ENCODE data around the gene SPIRE1. TPM values are rescaled to one million over a fixed set of nuclear protein-coding genes. Genes with fewer than 3 reads are reported as not detected.

Gene SPIRE1
- total RNA-seq, 1 experiment from 2014 or later = 16.6 TPM

DNA sequence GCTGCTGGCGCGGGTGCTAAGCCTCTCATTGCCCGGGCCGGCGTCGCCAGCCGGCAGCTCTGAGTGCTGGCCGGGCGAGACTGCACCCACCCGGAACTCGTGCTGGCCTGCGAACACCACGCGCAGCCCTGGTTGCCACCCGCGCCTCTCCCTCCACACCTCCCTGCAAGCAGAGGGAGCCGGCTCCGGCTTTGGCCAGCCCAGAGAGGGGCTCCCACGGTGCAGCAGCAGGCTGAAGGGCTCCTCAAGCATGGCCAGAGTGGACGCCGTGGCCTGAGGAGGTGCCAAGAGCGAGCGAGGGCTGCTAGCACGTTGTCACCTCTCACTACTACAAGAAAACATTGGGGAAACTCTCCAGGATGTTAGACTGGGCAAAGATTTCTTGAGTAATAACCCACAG, 98.6 kb downstream of the SPIRE1 start:
- Histone ChIP-seq H2BK5ac (ENCODE audit: insufficient read length, low read length) (no peak overlapping the region), H4K8ac (replicated peaks; ENCODE audit: insufficient read length, low read depth, low read length) (no peak overlapping the region), H3K9ac (ENCODE audit: extremely low read depth, insufficient read length, low read length) (no peak overlapping the region), H2AK5ac (ENCODE audit: insufficient read length, low read length) (no peak overlapping the region), H2BK15ac (ENCODE audit: low read depth, low read length) (no peak overlapping the region), H3K9me3 (ENCODE audit: control insufficient read depth, low read depth, low read length) (peaks cover 11% of the 10 kb centered on the region), H3K27ac (ENCODE audit: insufficient read length, low read depth, low read length) (no peak overlapping the region), H3K18ac (ENCODE audit: insufficient read length, low read depth, low read length) (no peak overlapping the region), H3K23ac (ENCODE audit: insufficient read length, low read depth, low read length) (no peak overlapping the region), H3T11ph (ENCODE audit: low read length) (no peak overlapping the region), H3K79me2 (ENCODE audit: insufficient read depth, low read length) (no peaks in the 10 kb centered on the region; the same call in 1 of the 2 replicates), H3K27me3 (ENCODE audit: insufficient read depth, low read length) (no peaks in the 10 kb centered on the region), H2AFZ (ENCODE audit: low read length) (no peak overlapping the region), H2BK12ac (ENCODE audit: insufficient read length, low read depth, low read length) (no peak overlapping the region), H3K79me1 (ENCODE audit: insufficient read depth, low read depth, low read length, poor library complexity, severe bottlenecking) (no peaks in the 10 kb centered on the region), H3K14ac (ENCODE audit: insufficient read depth, low read length) (no peak overlapping the region), H4K91ac (ENCODE audit: insufficient read length, low read depth, low read length) (no peak overlapping the region), H3K23me2 (ENCODE audit: insufficient read length, low read depth, low read length, poor library complexity, severe bottlenecking) (no peaks in the 10 kb centered on the region), H2BK20ac (ENCODE audit: low read depth, low read length, poor library complexity, severe bottlenecking) (no peak overlapping the region), H2BK120ac (ENCODE audit: low read depth, low read length, poor library complexity, severe bottlenecking) (no peak overlapping the region), H3K4me2 (ENCODE audit: insufficient read depth, insufficient read length, low read length) (no peak overlapping the region), H4K5ac (ENCODE audit: insufficient read length, low read depth, low read length) (no peak overlapping the region), H4K20me1 (ENCODE audit: control insufficient read depth, insufficient read depth, insufficient read length) (no peaks in the 10 kb centered on the region), H3K4me1 (ENCODE audit: insufficient read depth, low read length) (no peaks in the 10 kb centered on the region), H3K4ac (ENCODE audit: low read depth, low read length) (no peak overlapping the region), H3K56ac (ENCODE audit: insufficient read length, low read depth, low read length) (no peak overlapping the region)
- no peak overlapping the region for H3K4me3 Mint-ChIP-seq
- no peaks in the 10 kb centered on the region; the same call in 1 of the 2 replicates for H3K27me3 Mint-ChIP-seq (ENCODE audit: low read depth)
- TF ChIP-seq, protein P1, sequence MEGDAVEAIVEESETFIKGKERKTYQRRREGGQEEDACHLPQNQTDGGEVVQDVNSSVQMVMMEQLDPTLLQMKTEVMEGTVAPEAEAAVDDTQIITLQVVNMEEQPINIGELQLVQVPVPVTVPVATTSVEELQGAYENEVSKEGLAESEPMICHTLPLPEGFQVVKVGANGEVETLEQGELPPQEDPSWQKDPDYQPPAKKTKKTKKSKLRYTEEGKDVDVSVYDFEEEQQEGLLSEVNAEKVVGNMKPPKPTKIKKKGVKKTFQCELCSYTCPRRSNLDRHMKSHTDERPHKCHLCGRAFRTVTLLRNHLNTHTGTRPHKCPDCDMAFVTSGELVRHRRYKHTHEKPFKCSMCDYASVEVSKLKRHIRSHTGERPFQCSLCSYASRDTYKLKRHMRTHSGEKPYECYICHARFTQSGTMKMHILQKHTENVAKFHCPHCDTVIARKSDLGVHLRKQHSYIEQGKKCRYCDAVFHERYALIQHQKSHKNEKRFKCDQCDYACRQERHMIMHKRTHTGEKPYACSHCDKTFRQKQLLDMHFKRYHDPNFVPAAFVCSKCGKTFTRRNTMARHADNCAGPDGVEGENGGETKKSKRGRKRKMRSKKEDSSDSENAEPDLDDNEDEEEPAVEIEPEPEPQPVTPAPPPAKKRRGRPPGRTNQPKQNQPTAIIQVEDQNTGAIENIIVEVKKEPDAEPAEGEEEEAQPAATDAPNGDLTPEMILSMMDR (conservative IDR thresholded peaks at IDR 0.05) = no peak
- peaks cover 41 to 49% (median 48%) of the 10 kb centered on the region in 3 experiments for H3K36me3 Mint-ChIP-seq (ENCODE audit: insufficient read depth in 1 of 3, low read depth in 3 of 3)
- no CpG with 5 or more reads among the region's 24 CpGs for WGBS (ENCODE audit: extremely low coverage, insufficient read length, low lambda C conversion rate)
- H3K4me1 Mint-ChIP-seq = peaks cover 4% of the 10 kb centered on the region in 2 experiments
- no peak overlapping the region for H3K27ac Mint-ChIP-seq
- no peak for DNase-seq
- H3K9me3 Mint-ChIP-seq = peaks cover 54 to 59% of the 10 kb centered on the region in 2 experiments

Data from H9 (cell line).